Hepatocyte (in vitro differentiated cells): ENCODE data around the gene PRDX5.

Experiments used
- CTCF ChIP-seq: fragments of 200-600 bp; sonication (generic); IDR thresholded peaks from 2 replicates; pipeline ENCODE4 v1.5.1; 2016; ENCODE audit warnings: antibody characterized with exemption, mild to moderate bottlenecking; ENCODE audit not compliant: poor library complexity
- EZH2phosphoT487 ChIP-seq: fragments of 200-600 bp; sonication (generic); IDR thresholded peaks from one replicate; pipeline ENCODE4 v1.6.1; 2018; ENCODE audit warnings: antibody characterized with exemption, mild to moderate bottlenecking, low read depth, moderate library complexity; ENCODE audit not compliant: unreplicated experiment, severe bottlenecking

GRCh38 chr11:64371201-64371600 lies 53.3 kb downstream of the PRDX5 start:
- TF ChIP-seq CTCF (no peak), EZH2phosphoT487 (no peak)
